ENCODE data around the gene NOM1. TPM values are rescaled to one million over a fixed set of nuclear protein-coding genes. Genes with fewer than 3 reads are reported as not detected.

The NOM1 gene
- total RNA-seq, 1 donor from 2014 or later = 15.1 TPM

GRCh38 chr7:157014635-157015555 is 65.4 kb downstream of the NOM1 start:
- no peak for DNase-seq (ENCODE audit: low read depth in 2 of 2)

GRCh38 chr7:157016024-157016351 is 66.5 kb downstream of the NOM1 start:
- DNase-seq (ENCODE audit: low read depth in 2 of 2) = no peak

GRCh38 chr7:157016352-157017041 is 67.0 kb downstream of the NOM1 start:
- DNase-seq (ENCODE audit: low read depth in 2 of 2) = no peak

DNA sequence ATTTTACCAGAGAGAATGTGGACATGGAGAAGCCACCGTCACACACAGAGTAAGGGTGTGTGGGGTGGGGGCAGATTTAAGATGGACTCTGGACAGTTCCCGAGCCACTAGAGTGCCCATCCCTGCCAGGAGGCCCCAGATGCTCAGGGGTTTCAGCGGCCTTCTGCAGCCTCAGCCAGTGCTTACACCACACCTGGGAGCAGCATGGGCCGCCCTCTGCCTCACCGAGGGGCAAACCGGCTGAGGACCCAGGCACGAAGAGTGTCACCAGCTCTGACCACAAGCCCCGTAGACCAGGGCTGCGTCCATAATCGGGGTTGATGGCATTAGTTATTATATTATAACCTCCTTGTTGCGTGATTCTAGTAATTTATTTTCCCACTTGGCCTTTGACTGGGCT is 67.6 kb downstream of the NOM1 start:
- no peak for DNase-seq (ENCODE audit: low read depth in 2 of 2)

- no peak for DNase-seq (ENCODE audit: low read depth in 2 of 2)
Observed at GRCh38 chr7:157017603-157018327, 68.3 kb downstream of the NOM1 start.

DNA sequence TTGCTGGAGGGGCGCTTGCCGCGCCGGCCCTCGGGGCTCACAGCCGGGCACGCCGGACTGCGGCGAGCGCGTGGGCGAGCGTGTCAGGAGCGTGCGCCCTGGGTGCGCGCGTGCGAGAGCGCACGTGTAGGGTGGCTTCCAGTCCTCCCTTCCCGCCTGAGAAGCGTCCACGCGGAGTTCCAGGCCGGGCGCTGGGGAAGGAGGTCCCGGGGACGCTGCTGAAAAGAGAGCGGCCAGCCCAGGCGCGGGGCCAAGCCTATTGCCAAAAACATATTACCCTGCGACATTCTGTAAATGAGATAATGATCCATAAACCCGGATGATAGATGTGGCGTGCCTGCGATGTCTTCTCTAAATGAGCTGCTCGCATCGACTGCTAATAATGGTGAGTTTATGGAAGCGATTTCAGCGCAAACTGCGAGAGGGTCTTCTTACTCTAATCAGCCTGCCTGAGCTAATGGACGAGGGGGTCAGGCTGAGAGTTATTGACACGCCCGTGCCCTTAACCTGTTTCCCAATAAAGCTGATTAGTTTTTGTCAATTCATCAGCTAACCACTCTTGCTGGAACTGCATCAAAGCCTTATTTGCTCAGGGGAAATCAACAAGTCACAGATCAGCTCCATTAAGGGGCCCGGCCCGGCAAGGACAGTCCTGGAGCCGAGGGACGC is 69.0 kb downstream of the NOM1 start:
- no peak for DNase-seq (ENCODE audit: low read depth in 2 of 2)

GRCh38 chr7:157018997-157019608 is 69.6 kb downstream of the NOM1 start:
- DNase-seq (ENCODE audit: low read depth in 2 of 2) = no peak

- no peak for DNase-seq (ENCODE audit: low read depth in 2 of 2)
Observed at GRCh38 chr7:157019718-157020451, 70.4 kb downstream of the NOM1 start.

DNA sequence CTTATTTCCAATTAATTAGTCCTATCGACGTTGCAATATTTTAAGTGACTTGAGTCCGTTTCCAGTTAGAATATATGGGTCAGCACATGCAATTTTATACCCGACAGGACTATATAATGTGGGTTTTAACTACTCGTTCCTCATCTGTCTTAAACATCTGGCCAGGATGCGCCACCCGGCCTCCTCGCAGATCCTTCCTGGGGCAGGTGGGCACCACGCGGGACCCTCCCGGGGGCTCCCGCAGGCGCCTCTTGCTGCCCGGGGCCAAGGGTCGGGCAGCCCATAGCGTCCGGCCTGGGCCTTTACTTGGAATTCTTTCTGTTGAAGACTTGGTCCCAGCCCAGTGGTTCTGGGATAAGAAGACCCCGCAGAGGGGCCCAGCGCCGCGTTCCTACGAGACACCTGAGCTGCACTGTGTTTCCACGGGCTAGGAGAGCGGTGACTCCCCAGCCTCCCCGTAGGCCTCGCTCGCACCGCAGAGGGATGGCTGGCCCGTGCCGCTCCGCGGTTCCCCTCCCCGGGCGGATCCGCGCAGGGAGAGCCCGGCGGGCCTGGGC is 71.1 kb downstream of the NOM1 start:
- no peak for DNase-seq (ENCODE audit: low read depth in 2 of 2)

DNA sequence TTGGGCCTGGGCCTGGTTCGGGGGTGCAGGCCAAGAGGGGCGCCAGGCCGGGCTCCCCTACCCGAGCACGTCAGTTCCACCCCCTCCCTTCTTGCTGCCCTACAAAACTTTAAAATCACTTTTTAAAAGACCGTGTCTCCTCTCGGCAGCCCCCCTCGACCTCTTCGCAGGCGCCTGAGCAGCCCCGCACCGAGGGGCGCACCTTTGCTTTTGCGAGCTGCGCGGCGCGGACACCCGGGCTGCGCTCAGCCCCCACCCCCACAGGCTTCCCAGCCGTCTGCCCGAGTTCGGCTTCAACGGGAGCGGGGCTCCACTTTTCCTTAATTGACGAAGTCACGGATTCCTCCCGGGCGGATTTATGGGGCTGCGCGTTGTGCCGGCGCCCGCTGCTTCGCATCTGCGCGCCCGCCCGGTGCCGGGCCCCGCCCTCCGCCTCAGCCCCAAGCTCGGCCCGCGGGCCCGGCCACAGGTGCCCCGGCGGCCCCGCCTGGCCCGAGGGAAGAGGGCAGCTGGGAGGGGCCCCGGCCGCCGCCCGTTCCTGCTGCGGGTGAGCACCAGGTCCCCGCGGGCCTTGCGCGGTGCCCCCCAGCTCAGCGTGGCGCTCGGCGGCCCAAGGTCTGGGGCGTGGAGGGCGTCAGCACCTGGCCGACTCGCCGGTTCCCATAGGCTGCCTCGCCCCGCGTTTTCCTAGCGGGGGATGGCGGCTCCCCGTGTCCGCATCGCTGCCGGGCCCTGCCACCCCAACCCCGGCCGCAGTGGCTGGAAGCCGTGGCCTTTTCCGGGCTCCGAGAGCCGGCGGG is 71.8 kb downstream of the NOM1 start:
- DNase-seq (ENCODE audit: low read depth in 2 of 2) = no peak

DNA sequence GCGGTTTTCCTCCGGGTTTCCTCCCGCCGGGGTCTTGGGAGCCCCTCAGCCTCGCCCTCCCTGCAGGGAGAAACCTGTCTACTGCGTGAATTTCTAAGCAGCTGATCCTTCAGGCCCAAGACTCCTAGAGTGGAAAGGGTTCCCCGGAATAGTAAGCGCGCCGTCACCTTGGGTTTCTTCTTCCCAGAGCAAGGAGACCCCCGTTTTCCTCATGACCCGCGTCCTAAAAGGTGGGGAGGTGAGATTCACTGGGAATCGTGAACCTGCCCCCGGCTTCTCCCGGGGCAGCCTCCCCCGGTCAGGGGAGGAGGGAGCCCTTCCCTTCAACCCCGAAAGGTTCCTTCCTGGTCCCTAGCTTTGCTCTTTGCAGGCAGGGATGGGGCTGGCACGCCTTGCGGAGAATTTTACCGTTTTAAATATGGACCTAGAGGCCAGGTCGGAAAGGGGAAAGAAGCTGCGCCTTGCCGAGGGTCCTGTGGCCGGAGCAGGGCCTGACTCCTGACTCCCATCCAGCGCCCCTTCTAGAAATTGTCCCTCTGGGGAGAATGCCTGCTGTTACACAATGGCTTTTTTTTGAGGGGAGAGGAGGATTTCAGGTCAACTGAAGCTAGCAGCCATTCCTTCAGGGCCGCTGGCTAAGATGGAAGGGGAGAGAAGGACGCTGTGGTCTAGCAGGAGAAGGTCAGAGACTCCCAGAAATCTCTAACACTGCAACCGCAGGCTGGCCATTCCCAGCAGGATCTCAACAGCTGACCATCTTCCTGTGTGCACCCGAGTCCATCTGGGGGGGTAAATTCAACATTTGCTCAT is 72.6 kb downstream of the NOM1 start:
- DNase-seq (ENCODE audit: low read depth in 2 of 2) = no peak

Other genes with a start within 250 kb of the NOM1 start
- 95.2 and 125 TPM in 2 replicates for gene LMBR1, start 56.5 kb upstream of the NOM1 start, total RNA-seq
- gene MNX1, start 61.0 kb downstream of the NOM1 start, total RNA-seq = not detected in 2 replicates
- gene UBE3C, start 189.2 kb downstream of the NOM1 start, total RNA-seq = 71.3 and 88.3 TPM in 2 replicates